ENCODE data around the gene CEP20. TPM values are rescaled to one million over a fixed set of nuclear protein-coding genes. Genes with fewer than 3 reads are reported as not detected.

Gene CEP20
- total RNA-seq, 2 experiments from 2014 or later = 34.5 to 39.0 TPM

DNA sequence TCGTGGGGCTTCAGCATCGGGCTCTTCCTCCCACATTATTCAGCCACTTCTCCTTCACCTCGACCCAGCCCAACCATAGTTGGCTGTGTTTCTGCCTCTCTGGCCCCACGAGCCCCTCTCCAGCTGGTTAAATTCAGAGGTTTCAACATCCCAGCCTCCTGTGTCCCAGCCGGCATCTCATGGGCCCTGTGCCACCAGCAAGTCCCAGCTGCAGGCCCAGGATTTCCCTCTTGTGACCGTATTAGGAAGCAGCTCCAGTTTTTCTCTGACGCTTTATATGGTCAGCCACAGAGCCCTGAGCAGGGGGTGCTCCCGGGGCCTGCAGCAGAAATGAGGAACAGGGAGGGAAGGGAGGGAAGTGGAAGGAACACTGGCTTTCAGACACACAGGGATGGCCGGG lies 58.9 kb downstream of the CEP20 start:
- CTCF ChIA-PET = no interaction called here
- no peaks in the 10 kb centered on the region for H3K9me3 Mint-ChIP-seq
- POLR2A ChIA-PET = interaction anchor here (1.1 kb wide), 1 partner anchor 208 kb away, joined by 3 read pairs; no protein-coding TSS in a partner anchor
- no peak for DNase-seq
- TF ChIP-seq, protein P1, sequence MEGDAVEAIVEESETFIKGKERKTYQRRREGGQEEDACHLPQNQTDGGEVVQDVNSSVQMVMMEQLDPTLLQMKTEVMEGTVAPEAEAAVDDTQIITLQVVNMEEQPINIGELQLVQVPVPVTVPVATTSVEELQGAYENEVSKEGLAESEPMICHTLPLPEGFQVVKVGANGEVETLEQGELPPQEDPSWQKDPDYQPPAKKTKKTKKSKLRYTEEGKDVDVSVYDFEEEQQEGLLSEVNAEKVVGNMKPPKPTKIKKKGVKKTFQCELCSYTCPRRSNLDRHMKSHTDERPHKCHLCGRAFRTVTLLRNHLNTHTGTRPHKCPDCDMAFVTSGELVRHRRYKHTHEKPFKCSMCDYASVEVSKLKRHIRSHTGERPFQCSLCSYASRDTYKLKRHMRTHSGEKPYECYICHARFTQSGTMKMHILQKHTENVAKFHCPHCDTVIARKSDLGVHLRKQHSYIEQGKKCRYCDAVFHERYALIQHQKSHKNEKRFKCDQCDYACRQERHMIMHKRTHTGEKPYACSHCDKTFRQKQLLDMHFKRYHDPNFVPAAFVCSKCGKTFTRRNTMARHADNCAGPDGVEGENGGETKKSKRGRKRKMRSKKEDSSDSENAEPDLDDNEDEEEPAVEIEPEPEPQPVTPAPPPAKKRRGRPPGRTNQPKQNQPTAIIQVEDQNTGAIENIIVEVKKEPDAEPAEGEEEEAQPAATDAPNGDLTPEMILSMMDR (IDR thresholded peaks at IDR 0.05) = no peak
- no peaks in the 10 kb centered on the region for H3K36me3 Mint-ChIP-seq (ENCODE audit: low read depth)
- H3K4me1 Mint-ChIP-seq (ENCODE audit: low read depth) = no peaks in the 10 kb centered on the region
- H3K27me3 Mint-ChIP-seq = no peaks in the 10 kb centered on the region
- H3K4me3 Mint-ChIP-seq = no peak overlapping the region
- H3K27ac Mint-ChIP-seq = no peak overlapping the region
- intact Hi-C loops (cut with micrococcal nuclease) = no loop called here
- no peak for ATAC-seq

DNA sequence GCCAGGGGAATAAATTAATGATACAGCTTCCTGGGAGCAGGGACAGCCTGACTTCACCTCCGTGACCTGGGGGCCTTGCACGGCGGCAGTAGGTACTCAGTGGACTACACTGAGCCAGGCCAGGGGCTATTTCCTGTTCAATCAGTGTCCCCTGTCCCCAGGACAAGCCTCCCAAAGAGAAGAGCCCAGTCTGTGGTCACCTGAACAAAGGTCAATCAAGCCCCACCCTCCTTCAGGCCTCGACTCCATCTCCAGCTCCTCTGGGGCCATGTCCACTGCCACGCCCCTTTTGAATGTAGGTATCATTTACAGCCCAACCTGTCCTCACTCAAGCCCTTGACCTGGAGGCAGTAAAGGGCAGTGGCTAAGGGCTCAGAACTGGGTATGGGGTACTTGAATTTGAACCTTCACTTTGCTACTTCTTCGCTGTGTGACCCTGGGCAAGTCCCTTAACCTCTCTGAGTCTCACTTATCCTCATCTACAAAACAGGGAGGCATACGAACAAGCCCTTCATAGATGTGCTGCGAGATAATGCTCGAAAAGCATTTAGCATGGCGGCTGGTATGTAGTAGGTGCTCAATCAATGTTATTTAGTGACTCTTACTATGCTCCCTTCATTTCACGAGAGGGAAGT lies 60.6 kb downstream of the CEP20 start:
- DNase-seq = no peak
- Mint-ChIP-seq H3K27ac (no peak overlapping the region), H3K4me3 (no peak overlapping the region), H3K36me3 (ENCODE audit: low read depth) (no peaks in the 10 kb centered on the region), H3K9me3 (no peaks in the 10 kb centered on the region), H3K4me1 (ENCODE audit: low read depth) (no peaks in the 10 kb centered on the region), H3K27me3 (no peaks in the 10 kb centered on the region)
- ChIA-PET POLR2A (no interaction called here), CTCF (no interaction called here)
- intact Hi-C loops (cut with micrococcal nuclease) = no loop called here
- ATAC-seq = no peak
- TF ChIP-seq, protein P1 (IDR thresholded peaks at IDR 0.05) = no peak

DNA sequence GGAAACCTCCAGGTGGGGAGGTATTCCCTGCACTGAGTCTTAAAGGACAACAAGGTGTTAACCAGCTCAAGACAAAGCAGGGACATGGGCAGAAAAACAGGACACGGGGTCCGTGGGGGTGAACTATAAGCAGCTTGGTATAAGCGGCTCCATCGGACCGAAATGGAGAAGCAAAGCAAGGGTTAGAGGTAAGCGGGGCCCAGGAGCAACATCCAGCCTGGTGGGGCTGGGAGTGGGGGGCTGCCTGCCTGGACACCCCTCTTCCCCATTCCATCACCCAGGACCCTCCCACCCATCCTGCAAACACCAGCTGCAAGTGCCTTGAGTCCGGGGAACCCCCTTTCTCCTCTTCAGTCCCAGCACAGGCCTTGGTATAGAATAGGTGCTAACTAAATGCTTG lies 61.1 kb downstream of the CEP20 start:
- H3K4me1 Mint-ChIP-seq (ENCODE audit: low read depth) = no peaks in the 10 kb centered on the region

DNA sequence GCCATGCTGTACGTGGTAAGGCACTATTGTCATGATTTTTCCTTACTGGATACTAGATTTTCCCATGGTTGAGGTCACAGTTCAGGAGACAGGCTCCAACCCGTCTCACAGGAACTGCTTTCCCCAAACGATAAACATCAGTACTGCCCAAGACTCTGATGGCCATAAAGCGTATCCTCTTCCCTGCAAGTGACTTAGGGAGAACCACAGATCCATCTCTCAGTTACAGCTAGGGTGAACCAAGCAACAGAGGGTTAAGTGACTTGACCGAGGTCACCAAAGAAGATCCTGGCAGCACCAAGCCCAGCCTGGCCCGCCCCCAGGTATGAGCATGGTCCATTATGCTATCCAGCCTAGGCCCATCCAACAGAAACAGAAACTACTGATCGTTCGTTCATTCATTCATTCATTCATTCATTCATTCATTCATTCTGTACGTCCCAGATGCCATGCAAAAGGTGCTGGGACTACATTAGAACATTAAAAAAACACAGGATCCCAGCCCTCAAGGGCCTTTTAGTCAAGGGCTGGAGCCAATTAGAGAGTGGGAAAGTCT lies 62.6 kb downstream of the CEP20 start:
- POLR2A ChIA-PET = no interaction called here
- Mint-ChIP-seq H3K36me3 (ENCODE audit: low read depth) (no peaks in the 10 kb centered on the region), H3K27me3 (no peaks in the 10 kb centered on the region), H3K4me1 (ENCODE audit: low read depth) (no peaks in the 10 kb centered on the region), H3K4me3 (no peak overlapping the region), H3K27ac (no peak overlapping the region), H3K9me3 (no peaks in the 10 kb centered on the region)
- DNase-seq (no peak), ATAC-seq (no peak)
- TF ChIP-seq, protein P1 (IDR thresholded peaks at IDR 0.05) = no peak
- intact Hi-C loops (cut with micrococcal nuclease) = no loop called here
- CTCF ChIA-PET = interaction anchor here (1.4 kb wide), 1 partner anchor 60 kb away, joined by 3 read pairs; no protein-coding TSS in a partner anchor

More for the DNA sequence above, 61.1 kb downstream of the CEP20 start:
- H3K27me3 Mint-ChIP-seq = no peaks in the 10 kb centered on the region
- ChIA-PET POLR2A (no interaction called here), CTCF (no interaction called here)
- H3K36me3 Mint-ChIP-seq (ENCODE audit: low read depth) = no peaks in the 10 kb centered on the region
- intact Hi-C loops (cut with micrococcal nuclease) = no loop called here
- ATAC-seq = no peak
- no peak overlapping the region for H3K4me3 Mint-ChIP-seq
- DNase-seq = no peak
- no peak overlapping the region for H3K27ac Mint-ChIP-seq
- TF ChIP-seq, protein P1 (IDR thresholded peaks at IDR 0.05) = no peak
- no peaks in the 10 kb centered on the region for H3K9me3 Mint-ChIP-seq

DNA sequence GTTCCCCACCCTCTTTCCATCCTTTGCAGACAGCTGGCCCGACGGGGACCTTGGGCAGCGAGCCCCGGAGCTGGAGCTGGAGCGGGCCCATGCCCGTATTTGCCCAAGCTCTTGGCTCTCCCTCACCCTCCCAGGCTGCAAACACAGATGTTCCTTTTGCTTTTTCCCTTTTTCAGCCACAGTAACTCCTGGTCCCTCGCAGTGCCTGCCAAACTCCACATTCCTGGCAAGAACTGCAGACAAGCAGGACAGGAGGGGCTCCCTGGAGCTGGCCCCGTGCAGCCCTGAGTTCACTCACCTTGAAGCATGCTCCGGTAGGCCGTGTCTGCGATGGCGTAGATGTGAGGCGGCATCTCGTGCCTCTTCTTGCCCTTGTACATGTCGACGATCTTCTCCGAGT lies 65.4 kb downstream of the CEP20 start:
- ATAC-seq = no peak
- TF ChIP-seq, protein P1 (IDR thresholded peaks at IDR 0.05) = no peak
- Mint-ChIP-seq H3K4me3 (no peak overlapping the region), H3K27ac (no peak overlapping the region), H3K4me1 (ENCODE audit: low read depth) (no peaks in the 10 kb centered on the region), H3K9me3 (no peaks in the 10 kb centered on the region), H3K36me3 (ENCODE audit: low read depth) (no peaks in the 10 kb centered on the region), H3K27me3 (no peaks in the 10 kb centered on the region)
- POLR2A ChIA-PET = no interaction called here
- intact Hi-C loops (cut with micrococcal nuclease) = no loop called here
- CTCF ChIA-PET = interaction anchor here (0.6 to 3.0 kb wide), 10 partner anchors 10 to 271 kb away, joined by 3 to 20 read pairs (median 4); no protein-coding TSS in a partner anchor
- DNase-seq = no peak

All from activated CD8-positive, alpha-beta T cell treated with anti-CD3 and anti-CD28 coated beads for 36 hours (primary cell).